SK-N-SH (cell line): ENCODE measurements around the gene ZKSCAN2.

Experiments used
- GATA2 ChIP-seq: sonication (generic); formaldehyde crosslinking; IDR thresholded peaks from 2 replicates; pipeline ENCODE4 v1.5.0; 2020; ENCODE audit warnings: mild to moderate bottlenecking, missing genetic modification reagents
- SMC3 ChIP-seq: IDR thresholded peaks from 2 replicates; pipeline ENCODE4 v1.6.1; 2012; ENCODE audit warnings: low read depth, low read length, improper control_type of control experiment

GRCh38 chr16:25187491-25187795, 70.2 kb downstream of the ZKSCAN2 start:
- no peak for TF ChIP-seq SMC3
- no peak for TF ChIP-seq GATA2 (CRISPR knock-in tag)
